GM19395 (cell line): ENCODE data around the gene CCDC70.
A peak's percentile ranks its signal among the peaks of the same experiment; 100 is the strongest.
"Not testable (repeated sequence)": the region's sequence is repeated elsewhere in the genome, so short reads cannot be mapped to it uniquely, and the experiment has no call there.

Experiments
- ATAC-seq: cut with Tn5 transposase; IDR thresholded peaks from one replicate; pipeline ENCODE4 v1.9.1; 2021; ENCODE audit warnings: mild to moderate bottlenecking, moderate library complexity; ENCODE audit not compliant: unreplicated experiment

CCDC70 gene

DNA sequence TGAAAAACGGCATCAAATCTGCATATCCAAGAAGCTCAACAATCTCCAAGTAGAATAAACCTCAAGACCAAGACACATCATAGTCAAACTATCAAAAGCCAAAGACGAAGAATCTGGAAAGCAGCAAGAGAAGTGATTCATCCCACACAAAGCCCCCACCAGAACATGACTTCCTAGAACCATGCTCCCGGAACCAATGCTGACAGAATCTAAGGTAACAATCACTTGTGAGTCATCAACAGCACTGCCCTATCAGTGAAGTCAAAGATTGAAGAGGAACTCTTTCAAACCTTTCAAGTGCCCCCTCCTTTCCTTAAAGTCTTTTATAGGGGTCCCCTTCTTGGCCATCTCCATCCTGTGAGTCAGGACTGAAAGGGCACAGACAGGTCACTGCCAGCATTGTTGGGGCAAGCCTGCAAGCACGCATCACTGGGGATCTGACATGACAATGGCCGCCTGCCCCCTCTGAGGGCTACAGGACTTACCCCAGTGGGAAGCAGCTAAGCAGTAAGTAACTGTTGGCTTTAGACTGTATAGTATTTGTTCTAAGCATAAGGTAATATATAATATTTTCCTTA lies at the start of gene CCDC70:
CCDC70 (plus strand) TSS at position 247 of the 578 bp plus-strand sequence. CDS start 3,443 bp downstream, outside the sequence.
- ATAC-seq = no peak

DNA sequence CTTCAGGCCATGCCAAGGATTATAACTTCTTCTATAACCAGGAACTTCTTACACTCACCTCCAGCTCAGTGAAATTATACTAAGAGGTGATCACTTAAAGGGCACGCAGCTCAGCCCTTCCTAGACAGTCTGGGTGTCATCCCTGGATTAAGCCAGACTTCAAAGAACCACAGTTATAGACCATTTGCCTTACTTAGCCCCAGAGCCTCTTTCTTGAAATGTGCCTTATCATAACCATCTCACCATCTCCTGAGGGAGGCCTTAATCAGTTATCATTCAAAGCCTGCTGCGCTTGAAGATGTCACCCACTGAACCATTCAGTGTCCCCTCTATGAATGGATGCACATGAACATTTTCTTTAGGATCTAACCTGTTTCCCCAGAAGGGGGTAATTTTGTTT lies 47.7 kb upstream of the CCDC70 start:
- no peak for ATAC-seq

DNA sequence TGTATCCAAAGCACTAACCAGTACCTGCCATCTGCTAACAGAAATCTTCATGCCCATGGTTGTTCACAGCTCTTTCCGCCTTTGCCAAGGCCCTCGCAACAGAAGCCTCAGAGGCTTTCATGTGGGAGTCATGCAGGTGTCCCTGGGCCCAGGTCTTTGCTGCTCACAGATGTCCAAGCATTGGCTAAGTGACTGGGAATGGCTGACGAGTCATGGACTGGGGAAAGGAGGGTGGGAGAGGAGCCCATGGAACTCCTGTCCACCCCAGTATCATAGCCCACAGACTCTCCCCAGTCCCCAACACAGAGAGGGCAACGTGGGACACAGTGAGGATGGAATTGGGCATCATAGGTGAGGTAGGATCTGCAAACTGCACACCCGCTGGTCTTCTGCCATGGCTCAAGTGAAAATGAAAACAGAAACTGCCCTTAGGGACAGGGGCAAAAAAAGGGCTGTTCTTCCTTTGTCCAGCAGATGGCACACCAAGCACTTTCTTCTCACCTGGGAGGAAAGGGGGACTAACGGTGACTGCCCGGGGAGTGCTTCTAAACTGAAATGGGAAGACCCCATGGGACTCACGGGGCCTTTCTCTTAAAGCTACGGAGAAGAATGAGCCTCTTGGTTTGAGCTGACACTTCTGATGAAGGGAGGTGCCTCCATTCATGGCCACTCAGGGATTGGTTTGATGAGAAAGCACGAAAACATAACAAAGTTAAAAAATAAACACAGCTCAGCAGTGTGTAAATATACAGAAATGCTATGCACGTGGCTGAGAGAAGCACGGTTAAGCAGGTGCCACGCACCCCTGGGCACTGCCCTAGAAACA lies 46.7 kb upstream of the CCDC70 start:
- ATAC-seq = peak; percentile 81

DNA sequence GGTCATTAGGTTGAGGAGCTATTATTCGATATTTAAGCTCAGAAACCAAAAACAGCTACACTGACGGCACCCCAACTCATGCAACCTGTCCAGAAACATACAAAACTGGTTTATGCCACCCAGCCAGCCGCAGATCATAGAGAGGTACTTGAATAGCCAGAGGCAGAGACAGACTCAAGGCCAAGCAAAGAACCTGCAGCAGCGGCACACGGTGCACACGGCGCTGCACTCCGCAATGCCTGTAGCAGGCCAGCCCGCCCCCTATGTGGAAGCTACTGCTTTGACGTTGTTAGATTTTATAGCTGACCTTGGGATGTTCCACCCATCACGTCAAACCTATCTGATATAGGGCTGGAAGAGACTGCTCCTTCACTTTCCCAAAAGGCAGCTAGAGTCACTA lies 45.9 kb upstream of the CCDC70 start:
- ATAC-seq = no peak

DNA sequence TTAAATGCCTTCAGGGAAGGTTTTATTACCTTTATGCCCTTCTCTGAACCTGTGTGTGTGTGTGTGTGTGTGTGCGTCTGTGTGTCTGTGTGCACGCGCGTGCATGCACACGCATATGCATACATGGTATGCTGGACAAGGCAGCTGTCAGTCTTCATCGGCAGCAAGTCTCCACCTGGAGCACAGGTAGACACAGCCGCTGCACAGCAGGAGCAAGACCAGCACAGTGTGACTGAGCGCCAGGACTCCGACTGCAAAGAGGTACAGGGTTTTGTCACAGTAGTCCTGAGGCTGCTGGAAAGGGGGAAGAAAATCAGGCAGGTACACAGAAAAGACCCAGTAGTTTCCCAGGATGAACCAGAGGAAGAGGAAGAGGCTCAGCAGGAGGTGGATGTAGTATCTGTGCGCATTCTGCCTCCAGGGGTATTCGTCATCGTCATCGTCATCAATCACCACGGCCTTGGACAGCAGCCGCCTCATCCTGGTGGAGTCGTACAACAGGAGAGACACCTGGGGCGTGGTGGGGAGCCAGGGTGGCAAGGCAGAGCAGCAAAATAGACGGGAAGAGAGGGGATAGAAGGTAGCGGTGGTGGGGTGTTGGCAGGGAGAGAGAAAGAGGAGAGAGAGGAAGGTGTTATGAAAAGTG lies 45.0 kb upstream of the CCDC70 start:
- ATAC-seq = no peak

DNA sequence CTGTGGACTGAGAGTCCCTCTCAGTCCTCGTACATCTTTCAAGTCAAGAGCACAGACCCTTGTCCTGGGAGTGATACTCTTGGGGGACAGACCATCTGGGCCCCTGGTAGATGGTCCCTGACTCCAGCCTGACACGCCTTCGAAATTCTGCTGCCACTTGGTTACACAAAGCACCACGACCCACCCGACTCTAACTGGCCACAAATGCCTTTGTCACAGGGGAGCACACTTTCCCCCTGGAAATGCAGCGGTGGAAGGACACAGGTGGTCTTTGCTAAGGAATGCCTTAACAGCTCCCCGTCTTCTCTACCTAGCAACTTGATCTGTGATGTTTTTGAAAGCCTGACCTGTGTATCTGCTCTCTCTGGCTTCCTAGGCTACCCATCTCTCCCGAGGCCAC lies 44.1 kb upstream of the CCDC70 start:
- ATAC-seq = no peak

DNA sequence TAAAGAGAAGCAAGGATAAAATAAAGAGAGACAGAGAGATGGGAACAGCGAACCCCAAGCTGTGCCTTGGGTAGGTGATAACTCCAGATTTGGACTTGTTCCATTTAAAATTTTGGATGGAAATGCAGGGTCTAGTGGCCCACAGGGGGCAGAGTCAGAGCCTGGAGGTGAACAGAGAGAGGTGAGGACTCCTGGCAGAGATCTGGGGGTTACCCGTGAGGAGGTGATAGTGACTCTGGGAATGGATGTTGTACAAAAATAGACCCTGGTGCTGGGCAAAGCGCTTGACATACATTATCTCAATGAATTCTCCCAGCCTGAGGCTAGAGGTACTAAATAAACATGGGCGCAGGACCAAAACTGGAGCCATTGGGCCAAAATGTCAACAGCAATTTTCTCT lies 43.5 kb upstream of the CCDC70 start:
- no peak for ATAC-seq

DNA sequence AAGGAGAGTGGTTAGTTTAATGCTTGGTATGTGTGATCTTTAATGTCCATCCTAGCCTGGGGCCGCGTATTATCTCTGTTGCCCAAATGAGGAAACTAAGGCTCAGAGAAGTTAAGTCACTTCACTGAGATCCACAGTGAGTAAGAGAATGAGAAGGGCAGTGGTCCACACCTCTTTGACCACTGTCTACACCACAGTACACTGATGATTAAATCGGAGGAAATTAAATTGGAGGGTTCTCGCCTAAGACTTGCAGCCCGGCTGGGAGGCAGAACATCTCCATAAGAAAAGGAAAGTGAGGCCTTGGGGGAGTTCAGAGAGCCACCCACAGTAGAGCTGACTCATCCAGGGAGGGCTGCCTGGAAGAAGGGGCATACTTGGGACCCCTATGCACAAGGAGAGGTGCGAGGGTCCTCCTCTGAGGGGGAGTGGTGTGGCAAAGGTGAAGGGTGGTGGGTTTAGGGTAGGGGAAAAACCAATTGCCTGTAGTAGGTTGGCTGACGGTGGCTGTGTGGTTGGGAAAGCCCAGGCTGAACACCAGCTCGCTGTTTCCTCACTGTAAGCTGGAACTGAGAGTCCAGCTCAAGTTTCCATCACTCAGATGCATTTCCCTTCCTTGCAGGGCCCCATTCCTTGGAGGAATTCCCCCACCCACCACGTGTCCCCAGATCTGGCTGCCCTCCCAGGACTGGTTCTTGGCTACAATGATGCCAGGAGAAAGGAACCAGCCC lies 42.8 kb upstream of the CCDC70 start:
- no peak for ATAC-seq

DNA sequence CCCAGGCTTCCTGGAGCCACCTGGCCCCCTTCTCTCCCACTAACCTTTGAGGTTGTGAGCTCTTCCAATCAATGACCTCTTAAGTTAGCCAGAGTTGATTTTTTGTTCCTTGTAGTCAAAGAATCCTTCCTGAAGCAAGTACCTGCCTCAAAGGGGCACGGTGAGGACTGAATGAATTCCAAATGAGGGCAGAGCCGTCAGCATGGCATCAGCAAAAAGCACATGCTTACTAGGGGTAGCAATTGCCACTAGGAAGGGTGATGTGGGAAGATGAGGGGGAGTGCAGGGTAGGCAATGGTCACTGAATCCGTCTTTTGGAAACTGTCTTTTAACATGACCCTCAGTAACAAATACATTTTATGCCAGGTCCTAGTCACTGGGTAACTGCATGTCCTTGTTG lies 42.2 kb upstream of the CCDC70 start:
- no peak for ATAC-seq

DNA sequence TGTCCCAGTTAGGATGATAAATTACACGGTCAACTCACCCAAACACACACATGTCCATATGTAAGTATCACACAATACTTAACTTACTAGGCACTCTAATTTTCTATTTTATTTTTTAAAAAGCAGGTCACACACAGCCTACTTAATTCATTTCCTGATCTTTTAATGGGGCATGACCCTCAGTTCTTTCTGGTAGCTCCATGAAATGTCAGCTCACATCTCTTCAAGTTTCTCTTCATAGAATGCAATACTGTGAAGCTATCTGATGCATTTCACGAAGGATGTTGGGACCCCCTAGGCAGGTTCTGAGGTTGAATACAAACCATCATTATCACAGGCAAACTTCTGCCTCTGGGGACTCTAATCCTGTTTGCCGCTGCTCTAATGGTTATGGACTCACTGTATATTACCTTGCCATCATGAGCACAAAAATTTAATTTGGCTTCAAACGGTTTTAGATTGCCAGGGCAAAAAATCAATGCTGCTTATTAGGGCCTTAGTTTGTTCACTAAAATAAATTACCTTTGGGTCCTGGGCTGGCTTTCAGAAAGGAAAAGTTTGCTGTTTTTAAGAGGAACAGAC lies 41.7 kb upstream of the CCDC70 start:
- ATAC-seq = no peak

DNA sequence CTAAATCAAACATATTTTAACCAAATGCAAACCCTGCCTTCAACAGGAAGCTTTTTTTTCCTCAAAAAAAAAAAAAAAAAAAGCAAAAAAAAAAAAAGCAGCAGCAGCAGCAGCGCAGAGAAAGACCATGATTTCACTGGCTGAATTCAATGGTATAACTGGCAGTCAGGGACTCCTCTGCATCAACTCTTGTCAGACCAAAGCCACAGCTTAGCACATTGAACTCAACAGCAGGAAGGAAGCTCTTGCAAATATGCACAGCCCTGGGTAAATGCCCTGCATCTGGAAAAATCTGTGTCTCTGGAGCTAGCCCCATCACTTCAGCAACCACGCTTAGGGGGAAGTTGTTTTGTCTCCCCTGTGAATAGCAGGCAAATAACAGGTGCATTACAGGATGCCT lies 40.2 kb upstream of the CCDC70 start:
- ATAC-seq = no peak

DNA sequence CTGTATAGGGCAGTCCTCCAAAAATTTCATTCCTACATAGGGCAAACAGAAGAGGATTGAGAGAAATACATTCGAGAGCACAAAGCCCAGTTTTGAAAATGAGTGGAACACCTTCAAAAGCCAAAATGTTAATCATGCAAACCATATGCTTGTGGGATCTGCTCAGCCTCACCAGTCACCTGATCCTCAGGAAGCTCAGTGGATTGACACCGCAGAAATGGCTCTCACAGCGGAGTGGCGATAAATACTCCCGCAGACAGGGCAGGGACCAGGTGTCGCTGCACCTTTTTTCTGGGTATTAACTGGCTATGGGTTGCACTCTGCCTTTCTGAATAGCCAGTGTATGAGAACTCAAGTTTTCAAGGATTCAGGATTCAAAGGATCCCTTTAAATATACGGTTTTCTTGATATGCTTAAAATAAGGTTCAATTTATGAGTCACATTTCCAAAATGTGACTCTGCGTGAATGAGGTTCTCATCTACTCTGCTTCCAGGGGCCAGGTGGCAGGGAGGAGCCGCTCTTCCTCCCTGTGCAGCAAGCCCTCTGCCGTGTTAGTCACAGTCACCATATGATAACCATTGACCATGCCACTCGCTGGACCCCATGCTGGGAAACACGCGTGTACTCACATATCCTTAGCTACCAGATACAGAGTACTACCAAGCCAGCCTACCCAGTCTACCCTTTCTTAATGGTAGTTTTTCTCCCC lies 39.5 kb upstream of the CCDC70 start:
- no peak for ATAC-seq

DNA sequence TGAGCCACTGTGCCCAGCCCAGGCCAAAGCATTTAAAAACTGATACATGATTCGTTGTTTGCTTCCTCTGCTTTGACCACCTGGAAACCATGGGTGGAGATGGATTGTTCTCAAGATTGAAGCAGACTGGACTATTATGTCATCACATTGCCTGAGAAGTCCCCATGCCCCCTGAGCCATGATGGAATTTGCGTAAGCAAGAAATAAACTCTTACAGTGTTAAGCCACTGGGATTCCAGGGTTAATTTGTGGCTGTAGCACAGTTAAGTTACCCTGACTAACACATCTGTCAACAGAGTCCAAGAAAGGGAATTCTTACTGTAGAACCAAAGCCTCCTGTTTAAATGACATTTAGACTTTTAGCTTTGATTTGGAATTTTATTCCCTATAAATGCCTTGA lies 38.4 kb upstream of the CCDC70 start:
- no peak for ATAC-seq

DNA sequence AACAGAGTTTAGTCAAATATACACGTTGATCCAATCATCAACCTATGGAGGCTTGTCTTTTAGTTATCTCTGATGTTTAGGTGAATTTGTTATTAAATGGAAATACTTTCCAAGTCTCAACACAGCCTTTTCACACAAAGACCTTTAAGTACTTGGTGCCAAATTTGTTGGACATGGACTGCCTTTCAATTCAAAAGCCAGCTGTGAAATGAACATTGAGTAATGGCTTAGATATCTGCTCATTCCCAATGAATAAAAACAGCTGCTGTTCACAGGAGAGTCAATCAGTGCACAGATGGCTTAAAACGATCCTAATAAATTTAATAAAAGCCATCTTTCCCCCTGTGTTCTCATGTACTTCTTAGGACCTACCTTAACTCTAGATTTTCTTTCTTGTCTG lies 37.9 kb upstream of the CCDC70 start:
- no peak for ATAC-seq

DNA sequence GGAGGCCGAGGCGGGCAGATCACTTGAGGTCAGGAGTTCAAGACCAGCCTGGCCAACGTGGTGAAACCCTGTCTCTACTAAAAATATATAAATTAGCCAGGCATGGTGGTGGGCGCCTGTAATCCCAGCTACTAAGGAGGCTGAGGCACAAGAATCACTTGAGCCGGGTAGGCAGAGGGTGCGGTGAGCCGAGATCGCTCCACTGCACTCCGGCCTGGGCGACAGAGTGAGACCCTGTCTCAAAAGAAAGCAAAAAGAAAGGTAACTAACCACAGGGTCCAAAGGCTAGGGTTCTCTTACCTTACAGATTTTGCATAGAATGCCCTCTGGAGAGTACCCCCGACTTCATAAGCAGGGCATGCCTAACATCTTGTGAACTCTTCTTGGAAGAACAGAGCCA lies 37.1 kb upstream of the CCDC70 start:
- ATAC-seq = not testable (repeated sequence)

DNA sequence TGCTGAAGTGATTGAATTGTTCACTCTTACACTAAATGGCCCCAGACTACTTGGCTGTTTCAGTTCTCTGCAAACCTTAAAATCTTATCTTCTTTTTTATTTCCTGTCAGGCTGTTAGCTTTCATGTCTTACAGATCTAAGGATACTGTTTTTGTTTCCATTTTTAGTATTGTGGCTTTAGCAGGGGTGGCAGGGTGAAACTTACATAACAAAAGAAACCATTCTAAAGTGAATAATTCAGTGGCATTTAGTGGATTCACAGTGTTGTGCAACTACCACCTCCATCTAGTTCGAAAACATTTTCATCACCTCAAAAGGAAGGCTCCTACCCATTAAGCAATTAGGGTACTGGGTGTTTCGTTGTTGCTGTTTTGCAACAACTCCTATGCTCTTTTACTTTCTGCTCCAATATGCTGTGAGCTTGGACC lies 36.6 kb upstream of the CCDC70 start:
- no peak for ATAC-seq

DNA sequence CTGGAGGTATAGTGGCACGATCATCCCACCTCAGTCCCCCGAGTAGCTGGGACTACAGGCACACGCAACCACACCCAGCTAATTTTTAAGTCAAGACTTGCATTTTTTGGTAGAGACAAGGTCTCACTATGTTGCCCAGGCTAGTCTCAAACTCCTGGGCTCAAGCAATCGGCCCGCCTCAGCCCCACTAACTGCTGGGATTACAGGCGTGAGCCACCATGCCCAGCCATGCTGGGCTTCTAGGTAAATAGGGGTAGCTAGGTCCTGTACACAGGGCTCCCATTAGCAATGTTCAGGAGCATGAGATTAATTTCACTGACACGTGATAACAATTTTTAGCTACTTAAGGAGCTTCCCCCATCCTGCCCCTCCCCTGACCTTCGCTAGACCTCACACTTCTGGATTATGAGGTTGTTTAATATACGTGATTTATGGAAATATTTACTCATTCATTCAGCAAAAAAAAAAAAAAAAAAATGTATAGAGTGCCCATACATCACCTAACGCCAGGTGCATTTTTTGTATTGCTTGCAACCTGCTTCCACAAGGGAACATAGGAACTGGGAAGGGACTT lies 36.0 kb upstream of the CCDC70 start:
- no peak for ATAC-seq

DNA sequence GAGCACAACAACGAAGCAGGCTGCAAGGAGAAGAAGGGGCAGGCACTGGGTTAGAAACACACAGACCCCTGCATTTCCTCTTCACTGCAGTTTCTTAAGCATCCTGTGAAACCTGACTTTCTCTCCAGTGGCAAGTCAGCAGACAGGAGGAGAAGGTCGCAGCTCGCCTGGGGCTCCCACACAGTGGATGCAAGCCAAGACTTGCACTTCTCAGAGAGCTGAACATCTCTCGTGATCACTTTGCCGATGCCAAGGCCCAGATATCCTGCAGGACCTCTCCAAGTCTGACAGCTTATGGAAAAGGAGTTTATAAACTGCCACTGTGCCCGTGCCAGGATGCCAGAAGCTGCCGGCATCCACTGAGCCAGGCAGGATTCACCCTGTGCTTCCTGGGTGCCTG lies 35.2 kb upstream of the CCDC70 start:
- no peak for ATAC-seq

DNA sequence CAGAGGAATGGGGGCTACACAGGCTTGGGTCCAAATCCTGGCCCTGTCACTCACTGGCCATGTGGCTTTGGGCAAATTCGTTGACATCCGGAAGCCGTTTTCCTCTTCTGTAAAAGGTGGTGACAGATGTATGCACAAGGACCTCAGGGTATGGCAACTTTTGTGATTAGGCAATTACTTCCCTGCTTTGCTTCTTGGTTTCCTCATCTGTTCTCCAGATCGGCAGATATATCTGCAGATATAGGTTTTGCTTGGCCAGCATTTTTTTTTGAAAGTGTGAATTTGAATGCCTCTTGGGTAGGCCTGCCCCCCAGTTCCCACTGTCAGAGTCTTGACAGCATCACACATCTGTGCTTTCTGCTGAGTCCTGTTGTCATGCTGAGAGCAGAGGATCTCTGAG lies 34.5 kb upstream of the CCDC70 start:
- ATAC-seq = no peak
